IgD-negative memory B cell (primary cell): ENCODE measurements around the gene PRKCH. TPM values are rescaled to one million over a fixed set of nuclear protein-coding genes. Genes with fewer than 3 reads are reported as not detected.

Experiments used
- H3K27ac Mint-ChIP-seq, 3 donors: one replicate each; pipeline ENCODE4 v1.8.0; 2020 to 2022; ENCODE audit warnings: mild to moderate bottlenecking in 3 of 3, mixed read lengths in 3 of 3, moderate library complexity in 1 of 3
- H3K27me3 Mint-ChIP-seq: one replicate; pipeline ENCODE4 v1.8.0; 2021; ENCODE audit warnings: mixed read lengths
- H3K36me3 Mint-ChIP-seq: one replicate; pipeline ENCODE4 v1.8.0; 2020; ENCODE audit warnings: mild to moderate bottlenecking, mixed read lengths
- H3K4me1 Mint-ChIP-seq, 3 donors: one replicate each; pipeline ENCODE4 v1.8.0; 2020 to 2022; ENCODE audit warnings: mixed read lengths in 3 of 3, mild to moderate bottlenecking in 1 of 3
- H3K4me3 Mint-ChIP-seq, 4 donors: one replicate each; pipeline ENCODE4 v1.8.0; 2020 to 2022; ENCODE audit warnings: mild to moderate bottlenecking in 4 of 4, mixed read lengths in 4 of 4, moderate library complexity in 3 of 4
- H3K9me3 Mint-ChIP-seq, 3 donors: one replicate each; pipeline ENCODE4 v1.8.0; 2020 to 2021; ENCODE audit warnings: mixed read lengths in 3 of 3, mild to moderate bottlenecking in 1 of 3
- polyA plus RNA-seq: library from polyadenylated mRNA; unstranded; fragments of 300-500 nt; fragmentation: Illumina TruSeq; gene quantifications from one replicate; pipeline ENCODE4 v1.2.3, GENCODE V29; 2021

The PRKCH gene
- polyA plus RNA-seq, 1 donor from 2014 or later, result 9.6 TPM

DNA sequence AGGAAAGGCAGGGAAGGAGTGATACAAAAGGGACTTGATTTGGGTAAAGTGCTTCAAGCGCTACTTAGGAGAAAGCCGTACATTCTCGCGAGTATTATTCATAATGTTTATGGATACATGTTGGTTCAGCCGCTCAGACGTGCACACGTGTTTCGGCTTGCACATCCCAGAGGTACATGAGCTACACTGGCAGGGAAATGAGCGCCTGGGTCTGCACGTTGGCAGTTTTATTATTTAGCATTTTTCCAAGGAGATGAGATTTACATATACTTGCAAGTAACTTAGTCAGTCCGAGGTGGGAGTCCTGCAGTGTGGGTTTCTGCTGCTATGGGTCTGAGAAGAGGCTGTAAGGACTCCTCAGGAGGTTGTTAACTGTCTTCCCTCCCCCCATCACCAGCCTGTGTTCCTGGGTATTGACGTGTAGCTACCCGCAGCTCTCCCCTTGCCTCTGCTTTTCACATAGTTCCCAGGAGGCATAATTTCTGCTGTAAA is 1.5 kb downstream of the PRKCH start:
- Mint-ChIP-seq H3K27ac (peak overlapping the region in 1 of 3 donors; percentile 47), H3K9me3 (peaks cover 0 to 3% (median 0%) of the 10 kb centered on the region in 3 donors), H3K36me3 (no peaks in the 10 kb centered on the region), H3K4me1 (peaks cover 0 to 9% (median 9%) of the 10 kb centered on the region in 3 donors), H3K27me3 (peaks cover 14% of the 10 kb centered on the region), H3K4me3 (peak overlapping the region; percentile 70 to 90 (median 86))

DNA sequence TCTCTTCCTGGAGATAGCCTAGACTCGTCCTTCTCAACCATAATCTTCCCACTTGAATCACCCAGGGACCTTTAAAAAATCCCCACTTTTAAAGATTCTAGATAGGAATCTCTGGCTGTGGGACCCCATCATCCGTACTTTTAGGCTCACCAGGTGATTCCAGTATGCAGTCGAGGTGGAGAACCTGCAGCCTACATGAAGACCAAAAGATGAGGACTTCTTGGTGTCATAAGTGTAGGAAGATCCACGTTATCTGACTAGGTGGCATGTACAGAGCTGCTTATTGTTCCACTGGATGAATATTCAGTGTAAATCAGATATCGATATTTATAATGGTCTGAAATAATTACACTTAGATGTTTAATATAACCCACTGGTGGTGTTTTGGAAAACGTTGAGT is 2.6 kb downstream of the PRKCH start:
- no peak overlapping the region for H3K27ac Mint-ChIP-seq

DNA sequence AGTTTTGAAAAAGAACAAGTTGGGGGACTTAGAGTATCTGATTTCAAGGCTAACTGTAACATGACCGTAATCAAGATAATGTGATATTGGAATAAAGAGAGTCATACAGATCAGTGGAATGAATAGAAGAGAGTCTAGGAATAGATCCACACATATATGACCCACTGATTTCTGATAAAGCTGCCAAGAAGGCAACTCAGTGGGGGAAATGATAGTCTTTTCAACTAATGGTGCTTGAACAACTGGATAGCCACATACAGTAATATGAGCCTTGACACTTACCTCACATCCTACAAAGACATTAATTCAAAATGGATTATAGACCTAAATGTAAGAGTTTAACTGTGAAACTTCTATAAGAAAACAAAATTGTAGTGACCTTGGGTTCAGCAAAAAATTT is 3.8 kb downstream of the PRKCH start:
- Mint-ChIP-seq H3K36me3 (no peaks in the 10 kb centered on the region), H3K4me1 (peaks cover 6 to 17% (median 14%) of the 10 kb centered on the region in 3 donors), H3K4me3 (no peak overlapping the region), H3K27ac (no peak overlapping the region), H3K27me3 (peaks cover 14% of the 10 kb centered on the region), H3K9me3 (peaks cover 0 to 3% (median 0%) of the 10 kb centered on the region in 3 donors)

More for the DNA sequence above, 2.6 kb downstream of the PRKCH start:
- H3K27me3 Mint-ChIP-seq, result peaks cover 14% of the 10 kb centered on the region
- H3K9me3 Mint-ChIP-seq, result peaks cover 0 to 3% (median 0%) of the 10 kb centered on the region in 3 donors
- peak overlapping the region in 3 of 4 donors; percentile 60 to 73 (median 70) for H3K4me3 Mint-ChIP-seq
- peaks cover 0 to 10% (median 9%) of the 10 kb centered on the region in 3 donors for H3K4me1 Mint-ChIP-seq
- H3K36me3 Mint-ChIP-seq, result no peaks in the 10 kb centered on the region

DNA sequence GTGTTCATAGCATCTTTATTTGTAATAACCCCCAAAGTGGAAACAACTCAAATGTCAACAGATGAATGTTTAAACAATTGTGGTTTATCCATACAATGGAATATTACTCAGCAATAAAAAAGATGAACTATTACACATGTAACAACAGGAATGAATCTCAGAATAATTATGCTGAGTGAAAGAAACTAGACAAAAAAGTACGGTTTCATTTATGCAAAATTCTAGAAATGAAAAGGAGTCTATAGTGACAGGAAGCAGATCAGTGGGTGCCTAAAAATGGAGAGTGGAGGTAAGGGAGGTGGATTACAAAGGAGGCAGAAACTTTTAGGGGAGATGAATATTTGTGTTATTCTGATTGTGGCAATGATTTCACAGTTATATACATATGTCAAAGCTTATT is 4.8 kb downstream of the PRKCH start:
- no peak overlapping the region for H3K4me3 Mint-ChIP-seq
- H3K4me1 Mint-ChIP-seq, result peaks cover 6 to 15% (median 12%) of the 10 kb centered on the region in 3 donors
- H3K27ac Mint-ChIP-seq, result no peak overlapping the region
- H3K27me3 Mint-ChIP-seq, result peaks cover 9% of the 10 kb centered on the region
- peaks cover 0 to 3% (median 0%) of the 10 kb centered on the region in 3 donors for H3K9me3 Mint-ChIP-seq
- H3K36me3 Mint-ChIP-seq, result no peaks in the 10 kb centered on the region

DNA sequence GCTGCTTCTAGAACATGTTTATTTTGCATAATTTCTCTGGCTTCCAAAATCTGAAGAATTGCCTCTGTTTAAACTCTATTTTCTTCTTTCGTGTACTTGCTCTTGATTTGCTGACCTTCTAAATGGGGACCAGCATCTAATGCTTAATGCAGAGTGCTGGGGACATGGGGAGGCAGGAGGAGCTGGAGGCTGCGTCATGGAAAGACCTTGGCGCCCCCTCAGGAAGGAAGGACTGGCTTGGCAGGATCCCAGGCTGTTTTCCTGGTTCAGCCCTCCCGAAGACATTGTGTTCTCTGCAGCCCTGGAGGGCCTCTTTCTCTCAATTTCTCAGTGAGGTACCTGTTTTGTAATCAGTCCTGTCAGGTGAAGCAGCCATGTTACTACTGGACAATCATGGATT is 5.5 kb downstream of the PRKCH start:
- peak overlapping the region in 2 of 4 donors; percentile 9 to 25 for H3K4me3 Mint-ChIP-seq

DNA sequence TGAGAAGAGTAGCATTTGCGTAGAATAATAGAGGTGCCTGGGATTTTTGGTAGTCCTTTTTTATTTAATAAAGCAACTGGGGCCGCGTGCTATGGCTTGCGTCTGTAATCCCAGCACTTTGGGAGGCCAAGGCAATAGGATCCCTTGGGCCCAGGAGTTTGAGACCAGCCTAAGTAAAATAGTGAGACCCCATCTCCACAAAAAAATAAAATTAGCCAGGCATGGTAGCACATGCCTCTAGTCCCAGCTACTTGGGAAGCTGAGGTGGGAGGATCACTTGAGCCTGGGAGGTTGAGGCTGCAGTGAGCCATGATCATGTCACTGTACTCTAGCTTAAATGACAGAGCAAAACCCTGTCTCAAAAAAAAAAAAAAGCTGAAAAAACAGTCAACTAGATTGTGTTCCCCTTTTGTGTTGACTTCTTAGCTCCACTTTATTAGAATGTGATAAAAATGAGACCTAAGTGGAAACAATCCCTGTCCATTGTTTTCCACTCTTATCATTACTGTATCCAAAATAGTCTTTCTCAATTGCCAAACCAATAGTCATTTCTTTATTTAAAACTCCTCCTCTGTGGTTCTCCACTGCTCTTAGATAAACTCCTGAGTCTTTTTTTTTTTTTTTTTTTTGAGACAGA is 7.4 kb downstream of the PRKCH start:
- Mint-ChIP-seq H3K4me3 (peak overlapping the region in 2 of 4 donors; percentile 22 to 74), H3K27me3 (peaks cover 4% of the 10 kb centered on the region), H3K4me1 (peaks cover 5 to 9% (median 6%) of the 10 kb centered on the region in 3 donors), H3K27ac (peak overlapping the region in 1 of 3 donors; percentile 65), H3K9me3 (peaks cover 0 to 5% (median 0%) of the 10 kb centered on the region in 3 donors), H3K36me3 (no peaks in the 10 kb centered on the region)

More for the DNA sequence above, 5.5 kb downstream of the PRKCH start:
- H3K27me3 Mint-ChIP-seq, result peaks cover 10% of the 10 kb centered on the region
- no peaks in the 10 kb centered on the region for H3K36me3 Mint-ChIP-seq
- peaks cover 6 to 15% (median 12%) of the 10 kb centered on the region in 3 donors for H3K4me1 Mint-ChIP-seq
- H3K27ac Mint-ChIP-seq, result no peak overlapping the region
- H3K9me3 Mint-ChIP-seq, result peaks cover 0 to 3% (median 0%) of the 10 kb centered on the region in 3 donors

DNA sequence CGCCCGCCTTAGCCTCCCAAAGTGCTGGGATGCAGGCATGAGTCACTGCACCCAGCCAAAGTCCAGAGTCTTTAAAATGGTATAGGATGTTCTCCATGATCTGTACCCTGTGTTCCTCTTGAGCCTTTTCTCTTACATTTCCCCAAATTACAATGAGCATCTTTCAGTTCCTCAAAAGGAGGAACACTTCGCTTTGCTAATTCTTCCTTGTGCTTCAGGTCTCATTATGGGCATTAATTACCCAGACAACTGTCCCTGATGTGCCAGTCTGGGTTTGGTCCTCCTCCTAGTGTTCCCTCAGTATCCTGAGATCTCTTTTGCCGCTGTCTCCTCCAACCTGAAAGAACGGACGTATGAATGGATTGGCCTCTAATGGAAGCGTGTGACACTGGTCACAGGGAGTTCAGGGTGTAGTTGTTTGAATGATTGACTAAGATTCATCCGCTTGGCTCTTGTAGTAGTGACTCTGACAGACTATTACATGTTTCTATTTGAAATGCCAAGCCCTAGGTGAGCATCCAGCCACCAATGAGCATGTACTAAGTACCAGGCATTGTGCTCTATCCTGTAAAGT is 8.2 kb downstream of the PRKCH start:
- H3K36me3 Mint-ChIP-seq, result no peaks in the 10 kb centered on the region
- peaks cover 4% of the 10 kb centered on the region for H3K27me3 Mint-ChIP-seq
- peak overlapping the region in 2 of 4 donors; percentile 13 to 19 for H3K4me3 Mint-ChIP-seq
- H3K9me3 Mint-ChIP-seq, result peaks cover 0 to 5% (median 0%) of the 10 kb centered on the region in 3 donors
- H3K27ac Mint-ChIP-seq, result no peak overlapping the region
- H3K4me1 Mint-ChIP-seq, result peaks cover 5 to 9% (median 6%) of the 10 kb centered on the region in 3 donors

DNA sequence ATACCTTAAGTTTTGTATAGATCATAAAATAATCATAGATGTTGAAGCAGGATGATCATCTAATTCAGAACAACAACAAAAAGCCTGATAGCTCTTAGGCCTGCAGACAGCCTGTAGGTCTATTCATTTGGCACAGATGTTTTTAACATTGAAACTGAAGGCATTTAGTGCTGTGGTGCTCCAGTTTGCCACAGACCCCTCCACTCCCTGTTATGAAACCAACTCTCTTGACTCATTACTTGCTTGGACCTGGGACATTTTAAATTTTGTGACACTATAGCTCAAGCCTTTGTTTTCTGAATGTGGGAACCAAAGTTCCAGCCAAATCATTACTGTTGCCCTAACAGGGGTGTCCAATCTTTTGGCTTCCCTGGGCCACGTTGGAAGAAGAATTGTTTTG is 9.1 kb downstream of the PRKCH start:
- peaks cover 5 to 9% (median 6%) of the 10 kb centered on the region in 3 donors for H3K4me1 Mint-ChIP-seq
- peaks cover 0 to 4% (median 0%) of the 10 kb centered on the region in 3 donors for H3K9me3 Mint-ChIP-seq
- H3K4me3 Mint-ChIP-seq, result no peak overlapping the region
- no peak overlapping the region for H3K27ac Mint-ChIP-seq
- no peaks in the 10 kb centered on the region for H3K36me3 Mint-ChIP-seq
- H3K27me3 Mint-ChIP-seq, result peaks cover 5% of the 10 kb centered on the region

DNA sequence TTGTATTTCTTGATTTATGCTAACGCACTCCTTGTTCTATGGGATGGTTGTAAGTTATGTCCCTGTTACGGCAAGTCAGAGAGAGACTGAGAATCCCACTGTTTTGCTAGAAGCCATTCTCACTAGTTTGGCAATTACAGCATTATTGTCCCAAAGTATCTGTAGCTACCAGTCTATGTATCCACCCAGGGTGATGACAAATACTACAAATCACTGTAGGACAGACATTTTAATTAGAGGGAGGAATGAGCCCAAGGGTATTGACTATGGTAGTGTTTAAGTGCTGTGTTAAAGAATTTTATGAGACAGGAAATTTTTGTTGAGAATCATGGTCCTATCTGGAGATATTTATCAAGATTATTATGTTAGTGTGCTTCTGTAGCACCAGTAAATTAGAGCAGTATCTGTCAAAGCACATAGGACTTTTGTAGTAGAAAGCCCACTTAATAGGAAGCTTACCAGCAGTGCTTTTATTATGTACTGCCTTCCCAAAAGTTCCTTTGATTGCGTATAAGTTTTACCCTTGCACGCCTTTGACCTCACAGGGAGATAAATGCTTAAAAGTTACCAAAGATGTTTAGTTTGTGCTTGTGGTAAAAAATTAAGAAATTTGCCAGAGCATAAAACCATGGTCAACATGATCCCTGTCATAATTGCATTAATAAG is 10.7 kb downstream of the PRKCH start:
- H3K4me3 Mint-ChIP-seq, result no peak overlapping the region
- peaks cover 6 to 9% (median 7%) of the 10 kb centered on the region in 3 donors for H3K4me1 Mint-ChIP-seq
- H3K9me3 Mint-ChIP-seq, result peaks cover 0 to 2% (median 0%) of the 10 kb centered on the region in 3 donors
- H3K36me3 Mint-ChIP-seq, result no peaks in the 10 kb centered on the region
- H3K27ac Mint-ChIP-seq, result no peak overlapping the region
- peaks cover 6% of the 10 kb centered on the region for H3K27me3 Mint-ChIP-seq

DNA sequence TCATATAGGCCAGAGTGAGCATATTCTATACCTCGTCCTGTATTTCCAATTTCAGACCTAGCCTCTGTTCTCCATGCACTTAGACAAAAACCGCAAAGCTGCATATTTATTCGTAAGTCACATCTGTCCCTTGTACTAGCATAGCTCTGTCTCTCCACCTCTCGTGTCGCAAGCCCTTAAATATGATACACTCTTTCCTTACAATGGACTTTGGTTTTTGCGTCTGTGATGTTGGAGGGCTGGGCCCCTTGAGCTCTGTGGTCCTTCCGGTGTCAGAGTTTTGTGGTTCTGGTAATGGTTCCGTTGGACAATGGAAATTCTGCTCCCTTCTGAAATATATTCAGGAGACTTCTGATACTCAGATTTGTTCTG is 11.3 kb downstream of the PRKCH start:
- Mint-ChIP-seq H3K4me1 (peaks cover 6 to 9% (median 7%) of the 10 kb centered on the region in 3 donors), H3K27ac (no peak overlapping the region), H3K9me3 (peaks cover 0 to 2% (median 0%) of the 10 kb centered on the region in 3 donors), H3K36me3 (no peaks in the 10 kb centered on the region), H3K27me3 (peaks cover 6% of the 10 kb centered on the region), H3K4me3 (peak overlapping the region in 1 of 4 donors; percentile 18)

DNA sequence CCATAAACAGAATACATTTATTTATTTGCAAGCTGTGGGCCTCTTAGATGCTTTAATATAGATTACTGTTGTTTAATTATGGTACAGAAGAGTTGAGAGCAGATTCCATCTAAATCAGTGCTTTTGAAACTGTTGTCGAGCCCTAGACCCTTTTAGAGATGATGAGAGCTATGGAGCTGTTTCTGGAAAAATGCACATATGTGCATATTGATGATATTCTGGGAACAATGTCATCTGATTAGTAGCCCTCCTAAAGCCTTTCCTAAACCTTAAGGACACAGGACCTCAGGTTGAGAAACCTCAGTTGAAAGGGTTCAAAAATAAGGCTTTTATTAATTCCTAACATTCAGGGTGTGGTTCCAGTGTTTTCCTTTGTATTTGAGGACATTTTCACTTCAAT is 11.7 kb downstream of the PRKCH start:
- H3K9me3 Mint-ChIP-seq, result peaks cover 0 to 2% (median 0%) of the 10 kb centered on the region in 3 donors
- peak overlapping the region in 1 of 3 donors; percentile 43 for H3K27ac Mint-ChIP-seq
- peaks cover 2% of the 10 kb centered on the region for H3K36me3 Mint-ChIP-seq
- peaks cover 6 to 9% (median 7%) of the 10 kb centered on the region in 3 donors for H3K4me1 Mint-ChIP-seq
- H3K27me3 Mint-ChIP-seq, result peaks cover 6% of the 10 kb centered on the region
- peak overlapping the region in 1 of 4 donors; percentile 18 for H3K4me3 Mint-ChIP-seq

DNA sequence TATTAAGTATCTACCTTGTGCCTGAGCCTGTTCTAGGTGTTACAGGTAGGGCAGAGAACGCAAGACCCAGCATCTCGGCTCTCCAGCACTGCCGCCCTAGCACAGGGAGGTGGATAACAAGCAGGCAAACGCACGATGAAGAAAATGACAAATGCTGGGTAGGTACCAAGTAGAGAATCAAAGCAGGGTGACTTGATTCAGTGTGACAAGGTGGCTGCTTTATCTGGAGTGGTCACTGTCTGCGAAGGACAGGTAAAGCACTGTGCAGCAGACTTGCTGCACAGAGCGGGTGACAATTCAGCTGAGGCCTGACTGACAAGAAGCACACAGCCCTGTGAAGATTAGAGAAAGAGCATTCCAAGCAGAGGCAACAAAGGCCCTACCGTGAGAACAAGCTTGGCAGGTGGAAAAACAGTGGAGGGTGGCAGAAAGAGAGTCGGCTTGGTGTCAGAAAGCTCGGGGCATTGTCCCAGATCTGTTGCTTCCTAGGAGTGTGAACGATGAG is 12.9 kb downstream of the PRKCH start:
- H3K36me3 Mint-ChIP-seq, result peaks cover 2% of the 10 kb centered on the region
- peak overlapping the region in 1 of 3 donors; percentile 53 for H3K27ac Mint-ChIP-seq
- no peak overlapping the region for H3K4me3 Mint-ChIP-seq
- H3K4me1 Mint-ChIP-seq, result peaks cover 6 to 7% (median 7%) of the 10 kb centered on the region in 3 donors
- H3K9me3 Mint-ChIP-seq, result peaks cover 0 to 2% (median 0%) of the 10 kb centered on the region in 3 donors
- H3K27me3 Mint-ChIP-seq, result peaks cover 6% of the 10 kb centered on the region

DNA sequence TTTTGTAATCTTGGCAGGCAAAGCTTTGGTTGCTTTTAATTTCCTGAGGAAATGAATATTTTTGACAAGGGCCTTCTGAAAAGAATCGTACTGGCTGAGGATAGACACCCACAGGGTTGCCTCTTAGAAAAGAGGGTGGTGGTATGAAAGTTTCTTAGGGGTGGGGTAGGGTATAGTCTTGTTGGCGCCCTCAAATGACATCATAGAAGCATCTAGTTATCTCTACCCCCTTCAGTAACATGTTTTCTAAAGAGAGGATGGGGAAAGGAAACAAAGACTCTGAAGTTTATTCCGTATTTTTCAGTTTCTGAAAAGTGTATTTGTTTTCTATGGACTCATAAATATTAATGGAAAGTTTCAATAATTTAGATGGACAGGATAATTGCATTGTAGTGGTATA is 13.7 kb downstream of the PRKCH start:
- H3K36me3 Mint-ChIP-seq, result peaks cover 2% of the 10 kb centered on the region
- peaks cover 0 to 1% (median 1%) of the 10 kb centered on the region in 3 donors for H3K4me1 Mint-ChIP-seq
- H3K4me3 Mint-ChIP-seq, result peak overlapping the region in 1 of 4 donors; percentile 17
- peak overlapping the region in 1 of 3 donors; percentile 55 for H3K27ac Mint-ChIP-seq
- H3K9me3 Mint-ChIP-seq, result peaks cover 0 to 2% (median 0%) of the 10 kb centered on the region in 3 donors
- H3K27me3 Mint-ChIP-seq, result peaks cover 6% of the 10 kb centered on the region

DNA sequence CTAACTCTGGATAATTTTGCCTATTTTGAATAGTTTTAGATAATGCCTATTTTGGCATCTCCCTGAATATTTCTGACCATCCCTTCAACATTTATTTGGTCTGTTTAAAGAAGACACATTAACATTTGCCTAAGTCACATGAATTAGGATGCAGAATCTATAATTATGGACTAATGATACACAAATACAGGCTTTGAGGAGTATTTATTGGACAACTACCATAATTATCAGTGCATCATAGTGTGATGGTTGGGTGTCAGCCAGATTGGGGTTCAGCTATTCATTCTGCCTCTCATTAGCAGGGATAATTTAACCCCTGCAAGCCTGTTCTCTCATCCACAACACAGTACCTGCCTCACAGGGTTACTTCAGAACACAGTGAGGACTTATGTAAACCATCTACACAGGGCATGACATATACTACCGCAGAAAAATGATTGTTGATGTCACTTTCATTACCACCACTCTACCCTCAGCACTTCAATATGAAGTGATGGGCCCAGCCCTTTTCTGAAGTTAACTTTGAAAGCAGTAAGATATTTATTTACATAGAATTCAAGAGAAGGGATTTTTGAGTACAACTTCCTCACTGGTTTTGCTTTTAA is 14.4 kb downstream of the PRKCH start:
- H3K9me3 Mint-ChIP-seq, result peaks cover 0 to 2% (median 0%) of the 10 kb centered on the region in 3 donors
- peaks cover 3% of the 10 kb centered on the region for H3K36me3 Mint-ChIP-seq
- peak overlapping the region in 2 of 3 donors; percentile 11 to 74 for H3K27ac Mint-ChIP-seq
- no peak overlapping the region for H3K4me3 Mint-ChIP-seq
- H3K4me1 Mint-ChIP-seq, result peaks cover 0 to 1% (median 1%) of the 10 kb centered on the region in 3 donors
- H3K27me3 Mint-ChIP-seq, result peaks cover 6% of the 10 kb centered on the region
